Neural progenitor cell (in vitro differentiated cells): ENCODE data around the gene MYH7. TPM values are rescaled to one million over a fixed set of nuclear protein-coding genes. Genes with fewer than 3 reads are reported as not detected.

Experiments
- DNase-seq: peaks from one replicate; pipeline ENCODE4 v3.0.0-alpha.2; 2016; ENCODE audit warnings: low spot score
- H2AFZ ChIP-seq: fragments of 200-600 bp; sonication (generic); replicated peaks from 2 replicates; pipeline ENCODE4 v1.6.1; 2016; ENCODE audit warnings: antibody characterized with exemption
- H3F3A ChIP-seq: fragments of 200-600 bp; sonication (generic); 2 replicates; pipeline ENCODE4 v1.6.1; 2016; ENCODE audit warnings: antibody characterized with exemption, low read depth
- H3K27ac ChIP-seq: fragments of 200-600 bp; sonication (generic); 2 replicates; pipeline ENCODE4 v1.5.1; 2016; ENCODE audit warnings: mild to moderate bottlenecking
- H3K27me3 ChIP-seq: fragments of 200-600 bp; sonication (generic); 2 replicates; pipeline ENCODE4 v1.6.1; 2016; ENCODE audit warnings: mild to moderate bottlenecking, moderate library complexity
- H3K36me3 ChIP-seq: fragments of 200-600 bp; sonication (generic); 2 replicates; pipeline ENCODE4 v1.5.1; 2016
- H3K4me1 ChIP-seq: fragments of 200-600 bp; sonication (generic); 2 replicates; pipeline ENCODE4 v1.6.1; 2016; ENCODE audit warnings: mixed run types
- H3K4me2 ChIP-seq: fragments of 200-600 bp; sonication (generic); 2 replicates; pipeline ENCODE4 v1.6.1; 2016
- H3K4me3 ChIP-seq: fragments of 200-600 bp; sonication (generic); 2 replicates; pipeline ENCODE4 v1.5.1; 2016
- H3K79me2 ChIP-seq: fragments of 200-600 bp; sonication (generic); 2 replicates; pipeline ENCODE4 v1.6.1; 2016; ENCODE audit warnings: low read depth
- H3K9ac ChIP-seq: fragments of 200-600 bp; sonication (generic); 2 replicates; pipeline ENCODE4 v1.6.1; 2016
- H3K9me3 ChIP-seq: fragments of 200-600 bp; sonication (generic); 2 replicates; pipeline ENCODE4 v1.5.1; 2016; ENCODE audit warnings: low read depth
- H4K20me1 ChIP-seq: fragments of 200-600 bp; sonication (generic); 2 replicates; pipeline ENCODE4 v1.6.1; 2016; ENCODE audit warnings: low read depth
- H3K27ac Mint-ChIP-seq: 3 replicates; pipeline ENCODE4 v1.8.0; 2021; ENCODE audit warnings: mixed read lengths
- H3K27me3 Mint-ChIP-seq: 2 replicates; pipeline ENCODE4 v1.8.0; 2022; ENCODE audit warnings: low read depth, mild to moderate bottlenecking, inconsistent platforms, moderate library complexity, mixed read lengths; ENCODE audit not compliant: insufficient read depth
- H3K36me3 Mint-ChIP-seq: 3 replicates; pipeline ENCODE4 v1.8.0; 2021; ENCODE audit warnings: mixed read lengths
- H3K4me1 Mint-ChIP-seq: 3 replicates; pipeline ENCODE4 v1.8.0; 2021; ENCODE audit warnings: mixed read lengths
- H3K4me3 Mint-ChIP-seq: 3 replicates; pipeline ENCODE4 v1.8.0; 2021; ENCODE audit warnings: mild to moderate bottlenecking, moderate library complexity, mixed read lengths
- H3K9me3 Mint-ChIP-seq: 3 replicates; pipeline ENCODE4 v1.8.0; 2020; ENCODE audit warnings: mixed read lengths
- CTCF ChIP-seq: fragments of 200-600 bp; sonication (generic); IDR thresholded peaks from 2 replicates; pipeline ENCODE4 v1.5.1; 2017; ENCODE audit warnings: antibody characterized with exemption, mild to moderate bottlenecking
- EZH2 ChIP-seq: fragments of 200-600 bp; sonication (generic); IDR thresholded peaks from 2 replicates; pipeline ENCODE4 v1.6.1; 2017; ENCODE audit warnings: antibody characterized with exemption, mild to moderate bottlenecking, moderate library complexity
- EZH2phosphoT487 ChIP-seq: fragments of 200-600 bp; sonication (generic); IDR thresholded peaks from 2 replicates; pipeline ENCODE4 v1.6.1; 2017; ENCODE audit warnings: antibody characterized with exemption
- total RNA-seq: library from RNA; depleted of rRNA; stranded (reverse); fragments of >200 nt; gene quantifications from 2 replicates; pipeline ENCODE4 v1.2.3, GENCODE V29; 2015; ENCODE audit warnings: low replicate concordance

The MYH7 gene
- total RNA-seq, 1 donor from 2014 or later = not detected

GRCh38 chr14:23399591-23399990, 35.9 kb downstream of the MYH7 start:
- Mint-ChIP-seq H3K36me3 (no peaks in the 10 kb centered on the region), H3K9me3 (peaks cover 6% of the 10 kb centered on the region), H3K27ac (peak overlapping the region; percentile 37), H3K27me3 (peaks cover 16% of the 10 kb centered on the region), H3K4me3 (no peak overlapping the region), H3K4me1 (peaks cover 5% of the 10 kb centered on the region)
- Histone ChIP-seq H3K27ac (no peak overlapping the region), H3K79me2 (no peaks in the 10 kb centered on the region), H3K9me3 (no peaks in the 10 kb centered on the region), H3K27me3 (peaks cover 6% of the 10 kb centered on the region), H3K36me3 (no peaks in the 10 kb centered on the region), H2AFZ (no peak overlapping the region), H4K20me1 (no peaks in the 10 kb centered on the region), H3K4me1 (no peaks in the 10 kb centered on the region), H3K4me2 (no peak overlapping the region), H3K4me3 (no peak overlapping the region), H3F3A (no peaks in the 10 kb centered on the region), H3K9ac (no peak overlapping the region)
- no peak for DNase-seq
- no peak for TF ChIP-seq EZH2
- no peak for TF ChIP-seq CTCF
- TF ChIP-seq EZH2phosphoT487 = no peak

GRCh38 chr14:23399136-23399535, 36.3 kb downstream of the MYH7 start:
- peaks cover 6% of the 10 kb centered on the region for H3K9me3 Mint-ChIP-seq
- Histone ChIP-seq H3K4me1 (no peaks in the 10 kb centered on the region), H3K9ac (no peak overlapping the region), H2AFZ (no peak overlapping the region), H3K36me3 (no peaks in the 10 kb centered on the region), H3K79me2 (no peaks in the 10 kb centered on the region), H3K9me3 (no peaks in the 10 kb centered on the region), H3K27ac (no peak overlapping the region), H3K4me2 (no peak overlapping the region), H4K20me1 (no peaks in the 10 kb centered on the region), H3F3A (no peaks in the 10 kb centered on the region), H3K4me3 (no peak overlapping the region), H3K27me3 (peaks cover 6% of the 10 kb centered on the region)
- DNase-seq = no peak
- H3K27me3 Mint-ChIP-seq = peaks cover 18% of the 10 kb centered on the region
- TF ChIP-seq EZH2phosphoT487 (no peak), CTCF (no peak), EZH2 (no peak)
- no peaks in the 10 kb centered on the region for H3K36me3 Mint-ChIP-seq
- H3K4me1 Mint-ChIP-seq = peaks cover 5% of the 10 kb centered on the region
- no peak overlapping the region for H3K4me3 Mint-ChIP-seq
- peak overlapping the region; percentile 37 for H3K27ac Mint-ChIP-seq

- no peaks in the 10 kb centered on the region for H3K36me3 ChIP-seq
- Mint-ChIP-seq H3K4me1 (peaks cover 5% of the 10 kb centered on the region), H3K4me3 (no peak overlapping the region), H3K27ac (no peak overlapping the region), H3K9me3 (peaks cover 6% of the 10 kb centered on the region), H3K27me3 (peaks cover 19% of the 10 kb centered on the region), H3K36me3 (no peaks in the 10 kb centered on the region)
- H2AFZ ChIP-seq = no peak overlapping the region
- no peak overlapping the region for H3K4me3 ChIP-seq
- DNase-seq = no peak
- no peaks in the 10 kb centered on the region for H3F3A ChIP-seq
- no peaks in the 10 kb centered on the region for H3K9me3 ChIP-seq
- TF ChIP-seq EZH2 = no peak
- no peak for TF ChIP-seq CTCF
- TF ChIP-seq EZH2phosphoT487 = no peak
- H4K20me1 ChIP-seq = no peaks in the 10 kb centered on the region
- no peaks in the 10 kb centered on the region for H3K79me2 ChIP-seq
- H3K4me1 ChIP-seq = no peaks in the 10 kb centered on the region
- H3K4me2 ChIP-seq = no peak overlapping the region
- H3K27ac ChIP-seq = no peak overlapping the region
- H3K27me3 ChIP-seq = no peaks in the 10 kb centered on the region
- H3K9ac ChIP-seq = no peak overlapping the region
Measured at GRCh38 chr14:23398348-23398747, 37.1 kb downstream of the MYH7 start.
